ENCODE results near the gene UTP4. TPM values are rescaled to one million over a fixed set of nuclear protein-coding genes. Genes with fewer than 3 reads are reported as not detected.

UTP4 gene
- total and polyA plus RNA-seq, 10 donors, result 12.6 to 37.9 (median 17.1) TPM

DNA sequence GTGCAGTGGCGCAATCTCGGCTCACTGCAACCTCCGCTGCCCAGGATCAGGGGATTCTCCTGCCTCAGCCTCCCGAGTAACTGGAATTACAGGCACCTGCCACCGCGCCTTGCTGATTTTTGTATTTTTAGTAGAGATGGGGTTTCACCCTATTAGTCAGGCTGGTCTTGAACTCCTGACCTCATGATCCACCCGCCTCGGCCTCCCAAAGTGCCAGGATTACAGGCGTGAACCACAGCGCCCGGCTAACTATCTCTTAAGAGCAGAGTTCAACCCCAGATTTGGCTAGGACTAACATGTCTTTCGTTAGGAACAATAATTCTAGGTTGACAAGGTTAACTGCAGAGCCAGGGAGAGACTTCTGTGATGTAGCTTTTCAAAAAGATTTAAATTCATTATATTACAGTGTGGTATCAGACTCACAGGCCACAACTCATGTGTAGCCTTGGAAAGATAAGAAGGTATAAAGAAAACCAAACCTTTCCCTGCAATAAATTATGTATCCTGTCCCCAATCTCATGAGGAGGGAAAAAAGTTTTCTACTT lies 4.4 kb upstream of the UTP4 start:
- Histone ChIP-seq H3K4me1 (peaks cover 26 to 92% (median 43%) of the 10 kb centered on the region in 6 donors), H3K9me3 (no peaks in the 10 kb centered on the region), H3K27ac (no peak overlapping the region), H3K4me3 (no peak overlapping the region), H3K27me3 (replicated peaks in 1 of 7) (no peaks in the 10 kb centered on the region), H3K36me3 (peaks cover 0 to 35% (median 6%) of the 10 kb centered on the region in 6 donors)
- intact Hi-C loops (cut with DNase I; ENCODE audit: low total_unique reads), result loop anchor here (10.0 kb wide), 1 partner anchor 423 kb away; no protein-coding TSS in a partner anchor
- TF ChIP-seq, protein P1, sequence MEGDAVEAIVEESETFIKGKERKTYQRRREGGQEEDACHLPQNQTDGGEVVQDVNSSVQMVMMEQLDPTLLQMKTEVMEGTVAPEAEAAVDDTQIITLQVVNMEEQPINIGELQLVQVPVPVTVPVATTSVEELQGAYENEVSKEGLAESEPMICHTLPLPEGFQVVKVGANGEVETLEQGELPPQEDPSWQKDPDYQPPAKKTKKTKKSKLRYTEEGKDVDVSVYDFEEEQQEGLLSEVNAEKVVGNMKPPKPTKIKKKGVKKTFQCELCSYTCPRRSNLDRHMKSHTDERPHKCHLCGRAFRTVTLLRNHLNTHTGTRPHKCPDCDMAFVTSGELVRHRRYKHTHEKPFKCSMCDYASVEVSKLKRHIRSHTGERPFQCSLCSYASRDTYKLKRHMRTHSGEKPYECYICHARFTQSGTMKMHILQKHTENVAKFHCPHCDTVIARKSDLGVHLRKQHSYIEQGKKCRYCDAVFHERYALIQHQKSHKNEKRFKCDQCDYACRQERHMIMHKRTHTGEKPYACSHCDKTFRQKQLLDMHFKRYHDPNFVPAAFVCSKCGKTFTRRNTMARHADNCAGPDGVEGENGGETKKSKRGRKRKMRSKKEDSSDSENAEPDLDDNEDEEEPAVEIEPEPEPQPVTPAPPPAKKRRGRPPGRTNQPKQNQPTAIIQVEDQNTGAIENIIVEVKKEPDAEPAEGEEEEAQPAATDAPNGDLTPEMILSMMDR (IDR thresholded peaks at IDR 0.05 in 8 of 11, conservative IDR thresholded peaks at IDR 0.05 in 3 of 11), result no peak
- DNase-seq, result no peak
- WGBS, 5 donors, result 87 to 92% (median 91%) methylated on average over 12 of the region's 12 CpGs

DNA sequence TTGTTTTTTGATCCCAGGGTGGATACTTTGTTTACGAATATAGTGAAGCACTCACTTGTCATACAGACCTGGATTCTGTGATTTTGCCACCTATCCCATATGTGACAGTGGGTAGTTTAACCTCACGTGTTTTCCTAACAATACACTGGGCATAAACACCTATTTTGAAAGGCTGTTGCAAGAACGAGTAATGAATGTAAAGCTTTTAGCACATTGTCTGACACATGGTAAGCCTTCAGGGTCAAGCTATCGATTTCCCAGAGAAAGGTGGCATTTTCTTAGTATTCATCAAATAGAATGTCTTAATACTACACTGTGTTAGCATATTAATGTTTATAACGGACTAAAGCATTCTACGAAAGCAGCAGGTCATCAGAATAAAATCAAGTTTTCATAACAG lies 2.0 kb upstream of the UTP4 start:
- intact Hi-C loops (cut with DNase I; ENCODE audit: low total_unique reads), result no loop called here
- Histone ChIP-seq H3K4me1 (peaks cover 35 to 92% (median 52%) of the 10 kb centered on the region in 6 donors), H3K4me3 (peak overlapping the region in 2 of 8 donors; percentile 88 to 97), H3K9me3 (no peaks in the 10 kb centered on the region), H3K36me3 (peaks cover 0 to 31% (median 6%) of the 10 kb centered on the region in 6 donors), H3K27me3 (replicated peaks in 1 of 7) (no peaks in the 10 kb centered on the region), H3K27ac (peak overlapping the region in 5 of 8 donors; percentile 93 to 98 (median 96))
- TF ChIP-seq POLR2A (IDR thresholded peaks at IDR 0.05), result no peak
- TF ChIP-seq POLR2AphosphoS5 (IDR thresholded peaks at IDR 0.05), result no peak
- WGBS, 5 donors, result 66 to 76% (median 69%) methylated on average over 6 of the region's 6 CpGs
- no peak for DNase-seq

DNA sequence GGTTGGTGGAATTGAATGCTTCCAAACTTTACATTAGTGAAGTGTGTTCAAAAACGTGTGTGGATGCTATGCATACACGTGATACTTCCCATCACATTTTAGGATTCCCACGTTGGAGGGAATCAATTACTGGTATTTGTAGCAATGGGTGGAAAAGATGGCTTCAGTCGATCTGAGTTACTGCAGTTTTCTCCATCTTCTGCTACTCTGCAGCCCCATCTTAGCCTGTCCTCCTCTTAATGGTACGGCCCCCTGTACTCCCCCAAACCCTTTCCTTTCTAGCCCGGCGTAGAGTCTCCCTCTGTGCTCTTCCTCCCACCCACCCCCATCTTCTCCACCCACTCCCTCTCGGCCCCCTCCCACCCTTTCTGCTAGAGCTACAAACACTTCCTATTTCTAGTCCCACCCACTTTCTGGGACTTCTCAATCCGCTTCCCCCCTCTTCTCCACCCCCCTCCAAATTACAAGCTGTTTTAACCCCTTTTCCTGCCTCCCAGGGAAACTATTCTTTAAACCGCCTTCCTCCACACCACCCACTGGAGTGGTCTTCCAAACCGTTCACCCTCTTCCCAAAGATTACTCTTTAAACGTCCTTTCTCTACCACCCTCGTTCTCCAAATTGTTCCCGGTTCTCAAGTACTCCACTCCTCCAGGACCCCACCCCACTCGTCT lies 1.1 kb upstream of the UTP4 start:
- 1 to 2% (median 2%) methylated on average over 15 of the region's 15 CpGs for WGBS, 5 donors
- Histone ChIP-seq H3K27ac (peak overlapping the region; percentile 81 to 98 (median 94)), H3K27me3 (replicated peaks in 1 of 7) (no peaks in the 10 kb centered on the region), H3K9me3 (no peaks in the 10 kb centered on the region), H3K4me1 (peaks cover 35 to 89% (median 51%) of the 10 kb centered on the region in 6 donors), H3K36me3 (peaks cover 0 to 39% (median 6%) of the 10 kb centered on the region in 6 donors), H3K4me3 (peak overlapping the region; percentile 78 to 99 (median 90))
- DNase-seq, result peak; percentile 65
- TF ChIP-seq, protein P1 (IDR thresholded peaks at IDR 0.05 in 8 of 11, conservative IDR thresholded peaks at IDR 0.05 in 3 of 11), result no peak
- TF ChIP-seq POLR2AphosphoS5 (IDR thresholded peaks at IDR 0.05), result no peak
- TF ChIP-seq POLR2A (IDR thresholded peaks at IDR 0.05), result no peak
- intact Hi-C loops (cut with DNase I; ENCODE audit: low total_unique reads), result no loop called here

DNA sequence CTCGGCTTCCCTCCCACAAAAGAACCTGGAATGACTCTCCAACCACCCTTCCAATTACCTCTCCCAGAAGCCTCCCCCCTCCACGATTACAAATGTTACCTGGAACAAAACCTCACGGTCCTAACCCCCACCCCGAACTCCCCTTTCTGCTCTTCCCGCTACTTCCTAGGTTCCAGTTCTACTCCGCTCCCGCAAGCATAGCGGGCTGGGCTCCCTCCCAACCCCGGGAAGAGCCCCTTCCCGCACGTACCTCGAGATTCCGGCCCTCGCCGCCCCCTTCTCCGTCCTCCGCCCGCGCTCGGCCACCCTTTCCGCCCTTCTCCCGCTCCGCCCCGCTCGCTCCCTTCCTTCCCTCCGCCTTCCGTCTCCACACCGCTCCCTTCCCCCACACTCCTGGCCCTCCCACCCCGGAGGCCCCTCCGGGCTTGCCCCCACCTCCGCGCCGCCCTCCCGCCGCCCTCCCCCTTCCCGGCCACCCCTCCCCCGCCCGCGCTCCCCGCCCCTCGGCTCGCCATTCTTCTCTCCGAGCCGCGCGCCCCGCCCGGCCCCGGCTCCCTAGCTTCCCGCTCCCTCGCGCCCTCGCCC lies 518 bp upstream of the UTP4 start:
- DNase-seq, result no peak
- Histone ChIP-seq H3K27ac (peak overlapping the region; percentile 81 to 98 (median 94)), H3K36me3 (peaks cover 0 to 38% (median 7%) of the 10 kb centered on the region in 6 donors), H3K27me3 (replicated peaks in 1 of 7) (no peaks in the 10 kb centered on the region), H3K9me3 (no peaks in the 10 kb centered on the region), H3K4me1 (peaks cover 35 to 83% (median 51%) of the 10 kb centered on the region in 6 donors), H3K4me3 (peak overlapping the region; percentile 78 to 99 (median 90))
- TF ChIP-seq POLR2A (IDR thresholded peaks at IDR 0.05) (no peak), POLR2AphosphoS5 (IDR thresholded peaks at IDR 0.05) (no peak)
- TF ChIP-seq, protein P1 (IDR thresholded peaks at IDR 0.05 in 8 of 11, conservative IDR thresholded peaks at IDR 0.05 in 3 of 11), result no peak
- 1 to 2% (median 1%) methylated on average over 40 to 53 of the region's 53 CpGs for WGBS, 5 donors
- intact Hi-C loops (cut with DNase I; ENCODE audit: low total_unique reads), result no loop called here
